Measurements from ENCODE around the gene C2CD5. TPM values are rescaled to one million over a fixed set of nuclear protein-coding genes. Genes with fewer than 3 reads are reported as not detected.

Gene C2CD5
- total and polyA plus RNA-seq, 12 donors = 13.8 to 38.9 (median 27.4) TPM

DNA sequence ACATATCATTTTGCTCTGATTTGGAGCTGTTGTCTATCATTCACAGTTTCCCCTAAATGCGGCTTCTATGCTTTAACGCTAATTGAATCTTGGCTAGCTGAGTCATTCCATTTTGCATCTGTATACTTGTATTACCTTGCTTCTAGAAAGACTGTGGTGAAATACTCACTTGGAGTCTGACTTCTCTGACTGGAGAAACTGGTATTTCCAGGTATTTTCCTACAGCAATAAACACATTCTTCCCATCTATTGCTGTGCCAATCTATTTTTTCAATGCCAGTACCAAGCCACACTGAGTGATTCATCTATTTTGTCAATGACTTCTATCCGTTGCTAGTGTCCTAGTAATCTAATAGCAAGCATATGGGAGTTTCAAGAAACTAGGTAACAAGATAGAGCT lies 133.9 kb downstream of the C2CD5 start:
- WGBS, 4 donors = 67 to 78% (median 75%) methylated on average over 3 of the region's 3 CpGs
- Histone ChIP-seq H3K27me3 (no peaks in the 10 kb centered on the region), H3K36me3 (replicated peaks in 1 of 2) (no peaks in the 10 kb centered on the region), H3K27ac (no peak overlapping the region), H3K4me1 (replicated peaks in 1 of 2) (peaks cover 0 to under 1% of the 10 kb centered on the region in 2 donors), H3K4me3 (no peak overlapping the region), H3K9me3 (replicated peaks in 1 of 3) (no peaks in the 10 kb centered on the region)
- TF ChIP-seq POLR2A (IDR thresholded peaks at IDR 0.05) = no peak
- TF ChIP-seq, protein P1, sequence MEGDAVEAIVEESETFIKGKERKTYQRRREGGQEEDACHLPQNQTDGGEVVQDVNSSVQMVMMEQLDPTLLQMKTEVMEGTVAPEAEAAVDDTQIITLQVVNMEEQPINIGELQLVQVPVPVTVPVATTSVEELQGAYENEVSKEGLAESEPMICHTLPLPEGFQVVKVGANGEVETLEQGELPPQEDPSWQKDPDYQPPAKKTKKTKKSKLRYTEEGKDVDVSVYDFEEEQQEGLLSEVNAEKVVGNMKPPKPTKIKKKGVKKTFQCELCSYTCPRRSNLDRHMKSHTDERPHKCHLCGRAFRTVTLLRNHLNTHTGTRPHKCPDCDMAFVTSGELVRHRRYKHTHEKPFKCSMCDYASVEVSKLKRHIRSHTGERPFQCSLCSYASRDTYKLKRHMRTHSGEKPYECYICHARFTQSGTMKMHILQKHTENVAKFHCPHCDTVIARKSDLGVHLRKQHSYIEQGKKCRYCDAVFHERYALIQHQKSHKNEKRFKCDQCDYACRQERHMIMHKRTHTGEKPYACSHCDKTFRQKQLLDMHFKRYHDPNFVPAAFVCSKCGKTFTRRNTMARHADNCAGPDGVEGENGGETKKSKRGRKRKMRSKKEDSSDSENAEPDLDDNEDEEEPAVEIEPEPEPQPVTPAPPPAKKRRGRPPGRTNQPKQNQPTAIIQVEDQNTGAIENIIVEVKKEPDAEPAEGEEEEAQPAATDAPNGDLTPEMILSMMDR (IDR thresholded peaks at IDR 0.05) = no peak
- intact Hi-C loops (cut with DNase I) = no loop called here
- no peak for DNase-seq

DNA sequence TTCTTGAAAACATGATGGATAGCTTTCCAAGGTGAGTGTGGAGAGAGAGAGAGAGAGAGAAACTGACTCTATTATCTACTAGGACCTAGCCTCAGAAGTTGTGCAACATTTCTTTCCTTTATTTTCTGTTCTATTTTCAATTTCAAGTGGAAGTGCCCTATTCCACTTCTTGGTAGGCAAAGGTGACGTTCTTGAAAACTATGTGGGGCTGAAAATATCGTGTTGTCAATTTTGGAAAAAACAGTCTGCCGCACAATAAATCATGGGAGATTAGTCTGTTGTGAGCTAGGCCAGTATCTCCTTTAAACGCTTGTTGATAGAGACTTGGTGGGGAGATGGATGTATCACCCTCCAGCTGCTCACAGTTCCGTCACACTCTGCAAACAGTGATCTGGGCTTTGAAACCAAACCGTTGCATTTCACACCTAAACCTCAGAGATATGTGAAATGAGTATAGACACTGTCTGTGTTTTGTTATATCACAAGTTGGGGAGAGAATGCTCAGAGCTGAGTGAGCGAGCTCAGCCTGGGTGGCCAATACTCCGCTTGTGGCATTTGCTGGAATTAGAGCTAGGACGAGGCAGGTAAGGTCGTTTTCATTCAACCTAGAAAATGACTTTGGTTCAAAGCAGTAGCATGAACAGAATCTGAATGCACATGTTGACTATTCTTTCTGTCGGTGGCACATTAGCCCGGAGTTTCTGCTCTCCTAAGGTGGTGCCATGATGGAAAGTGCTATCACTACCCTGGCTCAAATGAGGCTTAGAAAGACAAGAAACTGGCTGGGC lies 134.8 kb downstream of the C2CD5 start:
- whole genome bisulfite sequencing, 4 donors = 80 to 85% (median 83%) methylated on average over 12 of the region's 12 CpGs
- Histone ChIP-seq H3K27ac (no peak overlapping the region), H3K4me1 (replicated peaks in 1 of 2) (no peaks in the 10 kb centered on the region), H3K27me3 (no peaks in the 10 kb centered on the region), H3K36me3 (replicated peaks in 1 of 2) (no peaks in the 10 kb centered on the region), H3K4me3 (no peak overlapping the region), H3K9me3 (replicated peaks in 1 of 3) (no peaks in the 10 kb centered on the region)
- no peak for DNase-seq
- no peak for TF ChIP-seq POLR2A (IDR thresholded peaks at IDR 0.05)
- TF ChIP-seq, protein P1 (IDR thresholded peaks at IDR 0.05) = no peak
- intact Hi-C loops (cut with DNase I) = no loop called here

DNA sequence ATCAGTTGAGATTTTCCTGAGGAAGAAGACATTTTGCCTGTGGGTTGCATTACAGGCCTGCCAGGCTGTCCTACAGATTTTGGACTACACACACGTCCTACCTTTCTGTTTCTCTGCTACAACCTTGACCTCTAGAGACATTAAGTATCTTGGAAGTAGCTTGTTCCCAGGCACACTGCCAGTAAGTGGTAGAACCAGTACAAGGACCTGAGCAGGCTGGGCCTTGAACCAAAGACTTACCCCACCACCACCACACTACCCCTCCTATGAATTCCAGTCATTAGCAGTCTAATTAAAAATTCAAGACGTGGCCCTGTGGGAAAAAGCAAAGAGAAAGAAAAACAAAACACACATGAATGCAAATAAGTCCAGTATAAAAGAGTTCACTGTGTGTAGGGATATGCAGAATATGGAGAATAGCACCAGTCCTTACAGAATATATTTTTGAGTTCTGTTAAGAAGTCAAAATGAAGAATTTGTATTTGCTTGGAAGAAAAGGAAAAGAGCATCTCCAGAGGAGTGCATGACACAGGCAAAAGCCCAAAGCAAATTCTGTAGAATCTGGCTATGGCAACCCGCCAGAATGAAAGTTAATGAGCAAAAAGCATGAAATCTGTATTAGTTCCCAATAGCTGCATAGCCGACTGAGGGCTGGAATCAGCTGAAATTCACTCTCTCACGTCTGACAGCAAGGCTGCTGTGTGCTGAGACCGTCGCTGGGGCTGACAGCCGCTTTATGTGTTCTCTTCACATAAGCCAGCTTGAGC lies 135.5 kb downstream of the C2CD5 start:
- intact Hi-C loops (cut with DNase I) = no loop called here

DNA sequence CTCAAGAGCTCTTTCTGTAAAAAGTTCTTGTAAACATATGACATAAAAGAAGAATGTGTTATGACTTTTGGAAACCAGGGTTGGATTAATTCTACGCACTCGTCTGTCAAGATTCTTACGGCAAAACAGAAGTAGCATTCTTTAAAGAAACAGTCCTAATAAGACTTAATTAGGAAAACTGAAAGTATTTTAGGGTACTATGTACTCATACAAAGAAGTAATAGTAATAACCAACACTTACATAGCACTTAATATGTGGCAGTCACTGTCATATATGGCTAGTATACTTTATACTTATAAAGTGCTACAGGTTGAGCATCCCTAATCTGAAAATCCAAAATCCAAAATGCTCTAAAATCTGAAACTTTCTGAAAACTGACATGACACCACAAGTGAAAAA lies 136.9 kb downstream of the C2CD5 start:
- intact Hi-C loops (cut with DNase I) = no loop called here
- TF ChIP-seq, protein P1 (IDR thresholded peaks at IDR 0.05) = no peak
- TF ChIP-seq POLR2A (IDR thresholded peaks at IDR 0.05) = no peak
- H3K27ac ChIP-seq = no peak overlapping the region
- WGBS, 4 donors = 88 to 95% (median 93%) methylated on average over 3 of the region's 3 CpGs
- no peaks in the 10 kb centered on the region for H3K36me3 ChIP-seq (replicated peaks in 1 of 2)
- H3K4me1 ChIP-seq (replicated peaks in 1 of 2) = no peaks in the 10 kb centered on the region
- H3K4me3 ChIP-seq = no peak overlapping the region
- H3K9me3 ChIP-seq (replicated peaks in 1 of 3) = no peaks in the 10 kb centered on the region
- no peak for DNase-seq
- no peaks in the 10 kb centered on the region for H3K27me3 ChIP-seq

More for the DNA sequence above, 135.5 kb downstream of the C2CD5 start:
- H3K27ac ChIP-seq = no peak overlapping the region
- TF ChIP-seq POLR2A (IDR thresholded peaks at IDR 0.05) = no peak
- TF ChIP-seq, protein P1 (IDR thresholded peaks at IDR 0.05) = no peak
- H3K9me3 ChIP-seq (replicated peaks in 1 of 3) = no peaks in the 10 kb centered on the region
- H3K4me3 ChIP-seq = no peak overlapping the region
- no peak for DNase-seq
- no peaks in the 10 kb centered on the region for H3K36me3 ChIP-seq (replicated peaks in 1 of 2)
- WGBS, 4 donors = 36 to 44% (median 40%) methylated on average over 8 of the region's 8 CpGs
- no peaks in the 10 kb centered on the region for H3K4me1 ChIP-seq (replicated peaks in 1 of 2)
- no peaks in the 10 kb centered on the region for H3K27me3 ChIP-seq
